ENCODE measurements around the gene PPIL4. TPM values are rescaled to one million over a fixed set of nuclear protein-coding genes. Genes with fewer than 3 reads are reported as not detected.

Gene PPIL4
- total RNA-seq, 2 experiments from 2014 or later, result 20.8 to 21.9 TPM

DNA sequence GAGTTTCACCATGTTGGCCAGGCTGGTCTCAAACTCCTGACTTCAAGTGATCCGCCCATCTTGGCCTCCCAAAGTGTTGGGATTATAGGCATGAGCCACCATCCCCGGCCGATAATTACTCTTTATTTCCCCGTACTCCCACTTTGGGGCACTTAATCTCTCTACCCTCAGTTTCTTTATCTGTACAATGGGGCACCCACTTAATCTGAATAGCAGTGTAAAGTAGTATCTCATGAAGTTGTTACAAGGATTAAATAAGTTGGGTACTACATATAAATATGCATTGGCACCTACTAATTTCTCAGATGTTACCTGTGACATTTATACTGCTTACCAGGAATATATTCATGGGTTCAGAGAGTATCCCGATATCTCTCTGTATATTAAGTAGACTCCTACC is 35.5 kb upstream of the PPIL4 start:
- H3K4me3 Mint-ChIP-seq, result no peak overlapping the region
- no peaks in the 10 kb centered on the region for H3K27me3 Mint-ChIP-seq
- no peaks in the 10 kb centered on the region for H3K9me3 Mint-ChIP-seq
- H3K4me1 Mint-ChIP-seq (ENCODE audit: low read depth), result peaks cover 4% of the 10 kb centered on the region
- TF ChIP-seq, protein P1, sequence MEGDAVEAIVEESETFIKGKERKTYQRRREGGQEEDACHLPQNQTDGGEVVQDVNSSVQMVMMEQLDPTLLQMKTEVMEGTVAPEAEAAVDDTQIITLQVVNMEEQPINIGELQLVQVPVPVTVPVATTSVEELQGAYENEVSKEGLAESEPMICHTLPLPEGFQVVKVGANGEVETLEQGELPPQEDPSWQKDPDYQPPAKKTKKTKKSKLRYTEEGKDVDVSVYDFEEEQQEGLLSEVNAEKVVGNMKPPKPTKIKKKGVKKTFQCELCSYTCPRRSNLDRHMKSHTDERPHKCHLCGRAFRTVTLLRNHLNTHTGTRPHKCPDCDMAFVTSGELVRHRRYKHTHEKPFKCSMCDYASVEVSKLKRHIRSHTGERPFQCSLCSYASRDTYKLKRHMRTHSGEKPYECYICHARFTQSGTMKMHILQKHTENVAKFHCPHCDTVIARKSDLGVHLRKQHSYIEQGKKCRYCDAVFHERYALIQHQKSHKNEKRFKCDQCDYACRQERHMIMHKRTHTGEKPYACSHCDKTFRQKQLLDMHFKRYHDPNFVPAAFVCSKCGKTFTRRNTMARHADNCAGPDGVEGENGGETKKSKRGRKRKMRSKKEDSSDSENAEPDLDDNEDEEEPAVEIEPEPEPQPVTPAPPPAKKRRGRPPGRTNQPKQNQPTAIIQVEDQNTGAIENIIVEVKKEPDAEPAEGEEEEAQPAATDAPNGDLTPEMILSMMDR (IDR thresholded peaks at IDR 0.05), result no peak
- POLR2A ChIA-PET, result interaction anchor here (0.6 kb wide), 1 partner anchor 99 kb away, joined by 4 read pairs; no protein-coding TSS in a partner anchor
- DNase-seq (no peak), ATAC-seq (no peak)
- no peak overlapping the region for H3K27ac Mint-ChIP-seq
- CTCF ChIA-PET, result no interaction called here
- intact Hi-C loops (cut with micrococcal nuclease), result no loop called here
- peaks cover 21% of the 10 kb centered on the region for H3K36me3 Mint-ChIP-seq (ENCODE audit: low read depth)

DNA sequence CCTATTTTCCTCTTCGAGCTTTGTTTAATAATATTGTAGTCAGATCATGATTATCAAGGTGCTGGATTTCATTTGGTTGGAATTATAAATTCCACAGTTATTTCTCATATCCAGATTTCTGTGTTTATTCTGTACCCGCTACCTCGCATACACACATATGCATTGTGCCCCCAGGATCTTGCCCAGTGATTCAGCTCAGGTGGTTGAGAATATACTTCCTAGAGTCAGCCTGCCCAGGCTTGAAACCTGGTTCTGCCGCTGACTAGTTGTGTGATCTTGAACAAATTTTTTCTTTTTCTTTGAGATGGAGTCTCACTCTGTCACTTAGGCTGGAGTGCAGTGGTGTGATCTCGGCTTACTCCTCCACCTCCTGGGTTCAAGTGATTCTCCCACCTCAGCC is 35.0 kb upstream of the PPIL4 start:
- TF ChIP-seq, protein P1 (IDR thresholded peaks at IDR 0.05), result no peak
- Mint-ChIP-seq H3K27me3 (no peaks in the 10 kb centered on the region), H3K4me3 (no peak overlapping the region), H3K4me1 (ENCODE audit: low read depth) (no peaks in the 10 kb centered on the region), H3K9me3 (no peaks in the 10 kb centered on the region), H3K27ac (no peak overlapping the region), H3K36me3 (ENCODE audit: low read depth) (peaks cover 18% of the 10 kb centered on the region)
- intact Hi-C loops (cut with micrococcal nuclease), result no loop called here
- CTCF ChIA-PET, result no interaction called here
- POLR2A ChIA-PET, result interaction anchor here (0.6 kb wide), 1 partner anchor 98 kb away, joined by 4 read pairs; no protein-coding TSS in a partner anchor
- ATAC-seq (no peak), DNase-seq (no peak)

DNA sequence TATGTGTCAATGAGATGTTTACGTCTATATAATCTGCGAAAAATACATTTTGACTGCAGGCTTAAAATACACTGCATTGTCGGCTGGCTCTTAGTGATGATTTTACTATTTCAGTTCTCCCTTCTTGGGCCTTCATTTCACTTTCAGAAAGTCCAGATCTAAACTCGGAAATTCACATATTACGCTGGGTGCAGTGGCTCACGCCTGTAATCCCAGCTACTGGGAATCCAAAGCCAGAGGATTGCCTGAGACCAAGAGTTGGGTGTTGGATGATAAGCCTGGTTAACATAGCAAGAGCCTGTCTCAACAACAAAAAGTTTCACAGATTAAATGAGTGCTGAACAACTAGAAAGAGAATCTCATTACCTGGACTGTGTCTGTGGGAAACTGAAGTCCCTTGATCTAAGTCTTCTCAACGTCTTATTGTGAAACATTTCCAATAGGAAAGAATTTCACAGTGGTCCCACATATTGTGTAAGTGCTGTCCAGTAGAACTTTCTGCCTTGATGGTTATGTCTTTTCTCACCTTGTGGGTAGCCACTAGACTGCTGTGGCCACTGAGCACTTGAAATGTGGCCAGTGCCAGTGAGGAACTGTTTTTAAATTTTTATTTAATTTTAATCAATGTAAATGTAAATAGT is 22.2 kb upstream of the PPIL4 start:
- Mint-ChIP-seq H3K4me1 (ENCODE audit: low read depth) (peaks cover 33% of the 10 kb centered on the region), H3K27ac (no peak overlapping the region), H3K9me3 (no peaks in the 10 kb centered on the region), H3K36me3 (ENCODE audit: low read depth) (peaks cover 2% of the 10 kb centered on the region), H3K4me3 (peak overlapping the region; percentile 93), H3K27me3 (no peaks in the 10 kb centered on the region)
- ChIA-PET CTCF (no interaction called here), POLR2A (interaction anchor here (1.3 kb wide), 1 partner anchor 22 kb away, joined by 7 read pairs; the partner anchor contains the start of gene PPIL4)
- ATAC-seq (no peak), DNase-seq (no peak)
- intact Hi-C loops (cut with micrococcal nuclease), result no loop called here
- TF ChIP-seq, protein P1 (IDR thresholded peaks at IDR 0.05), result no peak

DNA sequence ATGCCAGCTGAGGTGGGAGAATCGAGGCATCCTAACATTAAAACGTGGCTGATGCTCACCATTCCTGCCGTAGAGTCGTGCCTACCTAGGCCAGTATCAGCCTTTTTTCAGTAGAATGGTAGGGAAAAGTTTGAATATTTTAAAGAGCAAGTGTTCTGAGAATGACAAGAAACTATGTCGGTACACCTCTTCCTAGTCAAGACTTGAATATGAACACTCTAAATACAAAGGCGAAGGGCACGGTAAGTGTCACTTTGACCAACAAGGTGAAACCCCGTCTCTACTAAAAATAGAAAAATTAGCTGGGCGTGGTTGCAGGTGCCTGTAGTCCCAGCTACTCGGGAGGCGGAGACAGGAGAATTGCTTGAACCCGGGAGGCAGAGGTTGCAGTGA is 21.3 kb upstream of the PPIL4 start:
- POLR2A ChIA-PET, result interaction anchor here (1.2 to 1.3 kb wide), 2 partner anchors 13 to 21 kb away, joined by 5 to 7 read pairs; partner anchors contain the start of gene PPIL4
- DNase-seq (peak; percentile 11), ATAC-seq (no peak)
- H3K27me3 Mint-ChIP-seq, result no peaks in the 10 kb centered on the region
- no peaks in the 10 kb centered on the region for H3K36me3 Mint-ChIP-seq (ENCODE audit: low read depth)
- TF ChIP-seq, protein P1 (IDR thresholded peaks at IDR 0.05), result no peak
- intact Hi-C loops (cut with micrococcal nuclease), result no loop called here
- no peaks in the 10 kb centered on the region for H3K9me3 Mint-ChIP-seq
- H3K27ac Mint-ChIP-seq, result peak overlapping the region; percentile 86
- CTCF ChIA-PET, result no interaction called here
- peaks cover 33% of the 10 kb centered on the region for H3K4me1 Mint-ChIP-seq (ENCODE audit: low read depth)
- peak overlapping the region; percentile 93 for H3K4me3 Mint-ChIP-seq

DNA sequence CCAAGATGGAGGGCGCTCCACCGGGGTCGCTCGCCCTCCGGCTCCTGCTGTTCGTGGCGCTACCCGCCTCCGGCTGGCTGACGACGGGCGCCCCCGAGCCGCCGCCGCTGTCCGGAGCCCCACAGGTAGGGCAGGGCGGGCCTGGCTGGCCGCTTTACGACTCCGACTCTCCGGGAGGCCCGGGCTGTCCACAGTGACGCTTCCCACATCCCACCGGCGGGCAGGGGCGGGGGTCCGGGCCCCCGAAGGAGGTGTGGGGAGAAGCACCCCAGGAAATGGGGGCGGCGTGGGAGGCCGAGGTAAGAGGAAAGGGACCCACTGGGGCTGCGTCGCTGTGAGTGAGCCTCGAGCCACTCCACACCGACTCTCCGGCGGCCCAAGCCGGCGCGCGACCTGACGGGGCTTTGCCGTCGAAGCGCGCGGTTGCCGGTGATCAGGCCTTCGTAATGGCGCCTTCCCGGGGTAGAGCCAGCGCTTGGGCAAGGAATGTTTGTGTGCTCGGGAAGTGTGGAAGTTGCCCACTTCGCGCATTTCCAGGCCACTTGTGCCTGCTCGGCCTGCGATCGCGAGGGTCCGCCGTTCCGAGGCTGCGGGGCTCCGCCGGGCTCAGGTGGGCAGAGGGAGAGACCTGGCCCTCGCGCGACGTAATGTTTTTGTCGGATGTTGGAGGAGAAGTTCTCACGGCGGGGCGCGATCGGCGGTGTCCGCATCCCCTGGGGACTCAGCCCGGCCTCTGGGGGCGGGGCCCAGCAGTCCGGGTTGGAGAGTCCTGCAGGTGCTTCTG is 20.8 kb upstream of the PPIL4 start:
- peak overlapping the region; percentile 93 for H3K4me3 Mint-ChIP-seq
- H3K27ac Mint-ChIP-seq, result peak overlapping the region; percentile 86
- CTCF ChIA-PET, result no interaction called here
- POLR2A ChIA-PET, result interaction anchor here (0.6 to 1.2 kb wide), 3 partner anchors 13 to 440 kb away, joined by 3 to 5 read pairs (median 4); no protein-coding TSS in a partner anchor
- H3K9me3 Mint-ChIP-seq, result no peaks in the 10 kb centered on the region
- intact Hi-C loops (cut with micrococcal nuclease), result no loop called here
- no peaks in the 10 kb centered on the region for H3K27me3 Mint-ChIP-seq
- ATAC-seq (peak; percentile 13), DNase-seq (peak; percentile 70)
- peaks cover 33% of the 10 kb centered on the region for H3K4me1 Mint-ChIP-seq (ENCODE audit: low read depth)
- H3K36me3 Mint-ChIP-seq (ENCODE audit: low read depth), result no peaks in the 10 kb centered on the region
- TF ChIP-seq, protein P1 (IDR thresholded peaks at IDR 0.05), result no peak
